HCT116 (cell line): ENCODE measurements around the gene KCTD10. TPM values are rescaled to one million over a fixed set of nuclear protein-coding genes. Genes with fewer than 3 reads are reported as not detected.

ENCODE experiments used
- ATAC-seq: fragments of 200-7000 bp; cut with Tn5 transposase; 2 replicates; pipeline ENCODE4 v1.9.1; 2020; ENCODE audit warnings: mild to moderate bottlenecking, moderate library complexity
- BruUV-seq: library from RNA; stranded (reverse); fragments of 400-500 nt; replicated peaks from 2 replicates; lab custom pipeline; 2021; lab: Mats Ljungman, UMichigan
- CTCF ChIA-PET: fragments of 300-600 bp; sonication (Branson Sonifier 250); formaldehyde crosslinking; loops from one replicate; lab custom pipeline; 2021; ENCODE audit warnings: antibody characterized with exemption; lab: Charles Lee
- POLR2A ChIA-PET: fragments of 300-600, 350-600 bp; sonication (Branson Sonifier 250); formaldehyde crosslinking; loops from one replicate; lab custom pipeline; 2021; ENCODE audit warnings: antibody characterized with exemption; lab: Charles Lee
- RAD21 ChIA-PET, 2 experiments: fragments of 300-600 bp; sonication (Branson Sonifier 250); formaldehyde crosslinking; loops; one replicate each; lab custom pipeline; 2023; ENCODE audit warnings: low total read pairs in 2 of 2; ENCODE audit not compliant: uncharacterized antibody in 2 of 2, unreplicated experiment in 2 of 2, low non-redundant PET in 1 of 2; lab: Charles Lee
- DNase-seq: peaks from one replicate; pipeline ENCODE4 v3.0.0-alpha.2; 2010; ENCODE audit warnings: low read depth, low spot score
- H2AFZ ChIP-seq: fragments of 200-600 bp; shearing (Covaris generic), sonication (generic); 2 replicates; pipeline ENCODE4 v1.6.1; 2017; ENCODE audit warnings: low read depth, mixed run types, mixed read lengths, antibody characterized with exemption, low read length; ENCODE audit not compliant: poor library complexity, severe bottlenecking
- H3K27ac ChIP-seq: 2 replicates; pipeline ENCODE4 v1.5.1; 2012; ENCODE audit warnings: low read depth, low read length
- H3K27me3 ChIP-seq: fragments of 200-600 bp; sonication (generic); 2 replicates; pipeline ENCODE4 v1.6.1; 2016; ENCODE audit warnings: mixed run types, low read length, mixed read lengths; ENCODE audit not compliant: insufficient read depth
- H3K36me3 ChIP-seq, 2 experiments: fragments of 200-500 bp in 1 of 2; fragments of 200-600 bp in 1 of 2; sonication (Bioruptor generic) in 1 of 2; sonication (generic) in 1 of 2; 2 replicates each; pipeline versions ENCODE4 v1.5.1 to v1.6.1; 2014 to 2016; ENCODE audit warnings: low read length in 2 of 2, inconsistent platforms in 1 of 2, mixed read lengths in 1 of 2, mixed run types in 1 of 2; ENCODE audit not compliant: insufficient read depth in 2 of 2, control insufficient read depth in 1 of 2
- H3K4me1 ChIP-seq, 2 experiments: fragments of 200-600 bp in 1 of 2; sonication (generic) in 1 of 2; 2 replicates each; pipeline versions ENCODE4 v1.5.1 to v1.6.1; 2012 to 2017; ENCODE audit warnings: low read length in 2 of 2, inconsistent platforms in 1 of 2, mild to moderate bottlenecking in 1 of 2, mixed read lengths in 1 of 2, mixed run types in 1 of 2, moderate library complexity in 1 of 2; ENCODE audit not compliant: insufficient read depth in 2 of 2, control insufficient read depth in 1 of 2
- H3K4me2 ChIP-seq: fragments of 200-600 bp; sonication (generic); 2 replicates; pipeline ENCODE4 v1.6.1; 2017; ENCODE audit warnings: mixed run types, low read length, mixed read lengths
- H3K4me3 ChIP-seq, 2 experiments: fragments of 200-600 bp in 1 of 2; sonication (generic) in 1 of 2; replicated peaks in 1 of 2; 2 replicates each; pipeline ENCODE4 v1.5.1; 2011 to 2016; ENCODE audit warnings: low read length in 2 of 2, control low read depth in 1 of 2, low read depth in 1 of 2, mild to moderate bottlenecking in 1 of 2, mixed read lengths in 1 of 2, mixed run types in 1 of 2
- H3K79me2 ChIP-seq: fragments of 200-600 bp; sonication (generic); 2 replicates; pipeline ENCODE4 v1.6.1; 2017; ENCODE audit warnings: mild to moderate bottlenecking, mixed run types, low read length, moderate library complexity, mixed read lengths; ENCODE audit not compliant: insufficient read depth
- H3K9ac ChIP-seq: fragments of 200-600 bp; sonication (generic); 2 replicates; pipeline ENCODE4 v1.6.1; 2016; ENCODE audit warnings: low read length, mixed read lengths
- H3K9me2 ChIP-seq: fragments of 200-600 bp; sonication (generic), shearing (Covaris generic); 2 replicates; pipeline ENCODE4 v1.6.1; 2017; ENCODE audit warnings: mixed run types, mild to moderate bottlenecking, moderate library complexity; ENCODE audit not compliant: insufficient read depth
- H3K9me3 ChIP-seq, 2 experiments: fragments of 200-500 bp in 1 of 2; fragments of 200-600 bp in 1 of 2; sonication (Bioruptor generic) in 1 of 2; sonication (generic) in 1 of 2; 2 replicates each; pipeline ENCODE4 v1.6.1; 2014 to 2017; ENCODE audit warnings: low read length in 2 of 2, mixed read lengths in 2 of 2, inconsistent platforms in 1 of 2, low read depth in 1 of 2, mild to moderate bottlenecking in 1 of 2, mixed run types in 1 of 2, moderate library complexity in 1 of 2; ENCODE audit not compliant: control insufficient read depth in 1 of 2, insufficient read depth in 1 of 2
- H4K20me1 ChIP-seq: fragments of 200-600 bp; sonication (generic), shearing (Covaris generic); 2 replicates; pipeline ENCODE4 v1.6.1; 2017; ENCODE audit warnings: mixed run types, mild to moderate bottlenecking, moderate library complexity; ENCODE audit not compliant: insufficient read depth
- CBX3 ChIP-seq: IDR thresholded peaks from 2 replicates; pipeline ENCODE4 v1.6.1; 2012; ENCODE audit warnings: low read depth
- CEBPB ChIP-seq: IDR thresholded peaks from 2 replicates; pipeline ENCODE4 v1.6.1; 2012; ENCODE audit warnings: low read depth
- EGR1 ChIP-seq: IDR thresholded peaks from 2 replicates; pipeline ENCODE4 v1.6.1; 2012; ENCODE audit warnings: low read depth
- ELF1 ChIP-seq: IDR thresholded peaks from 2 replicates; pipeline ENCODE4 v1.6.1; 2012; ENCODE audit warnings: low read depth, borderline replicate concordance
- EZH2 ChIP-seq: fragments of 200-600 bp; sonication (generic); IDR thresholded peaks from 2 replicates; pipeline ENCODE4 v1.6.1; 2017; ENCODE audit warnings: antibody characterized with exemption, mixed run types
- EZH2phosphoT487 ChIP-seq: fragments of 200-600 bp; IDR thresholded peaks from 2 replicates; pipeline ENCODE4 v1.6.1; 2018; ENCODE audit warnings: antibody characterized with exemption, borderline replicate concordance
- FOSL1 ChIP-seq: IDR thresholded peaks from 2 replicates; pipeline ENCODE4 v1.6.1; 2012; ENCODE audit warnings: low read depth
- JUND ChIP-seq: IDR thresholded peaks from 2 replicates; pipeline ENCODE4 v1.6.1; 2012
- POLR2A ChIP-seq: IDR thresholded peaks from 2 replicates; pipeline ENCODE4 v1.7.0; 2011; ENCODE audit warnings: borderline replicate concordance; ENCODE audit not compliant: insufficient read depth, insufficient read length; ENCODE audit errors: extremely low read depth
- RAD21 ChIP-seq: IDR thresholded peaks from 2 replicates; pipeline ENCODE4 v1.6.1; 2012; ENCODE audit warnings: low read depth, mild to moderate bottlenecking
- SIN3A ChIP-seq: IDR thresholded peaks from 2 replicates; pipeline ENCODE4 v1.6.1; 2012; ENCODE audit warnings: low read depth
- SP1 ChIP-seq: IDR thresholded peaks from 2 replicates; pipeline ENCODE4 v1.6.1; 2012; ENCODE audit warnings: low read depth
- SRF ChIP-seq: IDR thresholded peaks from 2 replicates; pipeline ENCODE4 v1.6.1; 2012; ENCODE audit warnings: low read depth
- ZFX ChIP-seq: fragments of 450-650 bp; IDR thresholded peaks from 2 replicates; pipeline ENCODE4 v1.6.1; 2017
- ZNF274 ChIP-seq: fragments of 200-500 bp; sonication (Bioruptor generic); IDR thresholded peaks from 2 replicates; pipeline ENCODE4 v1.6.1; 2014; ENCODE audit warnings: mild to moderate bottlenecking, low read depth, low read length, inconsistent platforms
- intact Hi-C: fragments of 100-400 bp; cut with micrococcal nuclease; formaldehyde crosslinking; loops from 2 replicates; pipeline ENCODE4 v1.10.0; 2022
- total RNA-seq: library from RNA; stranded (reverse); gene quantifications from one replicate; pipeline ENCODE4 v1.2.1, GENCODE V29; 2021; ENCODE audit not compliant: unreplicated experiment
- TF ChIP-seq, protein P1 (sequence below): IDR thresholded peaks from 2 replicates; pipeline ENCODE4 v1.6.1; 2012; ENCODE audit warnings: low read depth
- TF ChIP-seq, protein P2 (sequence below), 3 experiments: fragments of 200-600 bp in 1 of 3; sonication (generic) in 1 of 3; IDR thresholded peaks in 2 of 3; conservative IDR thresholded peaks in 1 of 3; 2 replicates each; pipeline ENCODE4 v1.5.1; 2012 to 2017; ENCODE audit warnings: low read depth in 2 of 3, low read length in 2 of 3, antibody characterized with exemption in 1 of 3, borderline replicate concordance in 1 of 3, control low read depth in 1 of 3, mild to moderate bottlenecking in 1 of 3, mixed read lengths in 1 of 3, mixed run types in 1 of 3, moderate library complexity in 1 of 3; ENCODE audit not compliant: insufficient read depth in 1 of 3

Gene KCTD10
- total RNA-seq, 1 experiment from 2014 or later, result 34.7 TPM

DNA sequence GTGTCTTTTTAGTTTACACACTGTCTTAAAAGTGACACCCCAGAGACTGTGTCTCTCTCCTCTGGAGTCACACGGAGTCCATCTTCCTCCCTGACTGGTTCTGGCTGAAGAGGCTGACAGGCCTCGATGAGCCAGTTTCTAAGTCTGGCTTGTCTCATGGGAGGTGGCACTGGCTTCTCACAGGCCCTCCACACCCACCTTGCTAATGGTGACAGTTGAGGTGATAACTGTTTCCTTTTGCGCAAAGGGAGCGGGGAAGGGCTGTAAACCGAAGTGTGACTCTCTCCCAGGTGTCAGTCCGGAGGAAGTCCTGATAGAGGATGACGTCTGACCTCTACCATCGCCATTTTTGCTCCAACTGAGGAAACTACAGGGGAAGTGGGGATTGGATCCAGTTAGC, 30.2 kb downstream of the KCTD10 start:
- Histone ChIP-seq H3K9me3 (no peaks in the 10 kb centered on the region), H3K4me1 (no peaks in the 10 kb centered on the region), H2AFZ (no peak overlapping the region), H3K79me2 (no peaks in the 10 kb centered on the region), H3K27ac (no peak overlapping the region), H3K27me3 (no peaks in the 10 kb centered on the region), H3K9me2 (no peaks in the 10 kb centered on the region), H3K4me3 (no peak overlapping the region), H4K20me1 (no peaks in the 10 kb centered on the region), H3K36me3 (peaks cover 2 to 4% of the 10 kb centered on the region in 2 experiments; a peak in 2 of 4 replicates), H3K4me2 (no peak overlapping the region), H3K9ac (no peak overlapping the region)
- ChIA-PET POLR2A (no interaction called here), CTCF (no interaction called here), RAD21 (no interaction called here)
- intact Hi-C loops, result no loop called here
- no TSS peak for BruUV-seq
- DNase-seq (no peak), ATAC-seq (no peak)
- no peak for TF ChIP-seq POLR2A
- no peak for TF ChIP-seq SRF
- TF ChIP-seq EZH2phosphoT487, result no peak
- TF ChIP-seq RAD21, result no peak
- no peak for TF ChIP-seq CBX3
- no peak for TF ChIP-seq SIN3A
- no peak for TF ChIP-seq SP1
- no peak for TF ChIP-seq ELF1
- TF ChIP-seq JUND, result no peak
- no peak for TF ChIP-seq EGR1

DNA sequence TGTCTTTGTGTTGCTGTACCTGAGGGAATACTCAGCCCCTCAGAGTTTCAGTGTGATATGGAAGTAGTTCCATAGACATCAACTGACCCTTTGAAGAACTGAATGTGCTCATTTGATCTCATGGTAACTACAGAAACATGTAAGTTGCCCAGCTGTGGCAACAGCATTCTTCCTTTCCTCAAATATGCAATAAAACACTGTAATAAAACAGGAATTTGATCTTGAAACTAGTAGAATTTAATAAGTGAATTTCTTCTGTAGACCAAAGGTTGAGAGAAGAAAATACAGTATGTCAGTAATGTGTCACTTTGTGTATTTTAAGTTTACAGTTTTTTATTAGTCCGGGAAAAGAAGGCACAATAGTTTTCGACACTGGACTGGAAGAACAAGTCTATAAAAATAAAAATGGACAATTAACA, 31.9 kb downstream of the KCTD10 start:
- Histone ChIP-seq H3K4me3 (no peak overlapping the region), H3K79me2 (no peaks in the 10 kb centered on the region), H3K9me2 (no peaks in the 10 kb centered on the region), H3K4me2 (no peak overlapping the region), H4K20me1 (no peaks in the 10 kb centered on the region), H3K9ac (no peak overlapping the region), H3K9me3 (no peaks in the 10 kb centered on the region), H3K4me1 (no peaks in the 10 kb centered on the region), H3K27ac (no peak overlapping the region), H3K36me3 (no peaks in the 10 kb centered on the region; a peak in 1 of 4 replicates), H3K27me3 (no peaks in the 10 kb centered on the region), H2AFZ (no peak overlapping the region)
- ATAC-seq (no peak), DNase-seq (no peak)
- ChIA-PET POLR2A (no interaction called here), CTCF (interaction anchor here (1.6 kb wide), 2 partner anchors 11 to 12 kb away, joined by 6 to 8 read pairs; no protein-coding TSS in a partner anchor), RAD21 (no interaction called here)
- intact Hi-C loops, result no loop called here
- BruUV-seq, result no TSS peak
- TF ChIP-seq CEBPB (no peak), SP1 (no peak), SRF (no peak), CBX3 (no peak), ZFX (no peak), FOSL1 (no peak), ELF1 (no peak), EZH2 (no peak), EGR1 (no peak), ZNF274 (no peak)
- TF ChIP-seq, protein P1, sequence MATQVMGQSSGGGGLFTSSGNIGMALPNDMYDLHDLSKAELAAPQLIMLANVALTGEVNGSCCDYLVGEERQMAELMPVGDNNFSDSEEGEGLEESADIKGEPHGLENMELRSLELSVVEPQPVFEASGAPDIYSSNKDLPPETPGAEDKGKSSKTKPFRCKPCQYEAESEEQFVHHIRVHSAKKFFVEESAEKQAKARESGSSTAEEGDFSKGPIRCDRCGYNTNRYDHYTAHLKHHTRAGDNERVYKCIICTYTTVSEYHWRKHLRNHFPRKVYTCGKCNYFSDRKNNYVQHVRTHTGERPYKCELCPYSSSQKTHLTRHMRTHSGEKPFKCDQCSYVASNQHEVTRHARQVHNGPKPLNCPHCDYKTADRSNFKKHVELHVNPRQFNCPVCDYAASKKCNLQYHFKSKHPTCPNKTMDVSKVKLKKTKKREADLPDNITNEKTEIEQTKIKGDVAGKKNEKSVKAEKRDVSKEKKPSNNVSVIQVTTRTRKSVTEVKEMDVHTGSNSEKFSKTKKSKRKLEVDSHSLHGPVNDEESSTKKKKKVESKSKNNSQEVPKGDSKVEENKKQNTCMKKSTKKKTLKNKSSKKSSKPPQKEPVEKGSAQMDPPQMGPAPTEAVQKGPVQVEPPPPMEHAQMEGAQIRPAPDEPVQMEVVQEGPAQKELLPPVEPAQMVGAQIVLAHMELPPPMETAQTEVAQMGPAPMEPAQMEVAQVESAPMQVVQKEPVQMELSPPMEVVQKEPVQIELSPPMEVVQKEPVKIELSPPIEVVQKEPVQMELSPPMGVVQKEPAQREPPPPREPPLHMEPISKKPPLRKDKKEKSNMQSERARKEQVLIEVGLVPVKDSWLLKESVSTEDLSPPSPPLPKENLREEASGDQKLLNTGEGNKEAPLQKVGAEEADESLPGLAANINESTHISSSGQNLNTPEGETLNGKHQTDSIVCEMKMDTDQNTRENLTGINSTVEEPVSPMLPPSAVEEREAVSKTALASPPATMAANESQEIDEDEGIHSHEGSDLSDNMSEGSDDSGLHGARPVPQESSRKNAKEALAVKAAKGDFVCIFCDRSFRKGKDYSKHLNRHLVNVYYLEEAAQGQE, result no peak
- TF ChIP-seq, protein P2, sequence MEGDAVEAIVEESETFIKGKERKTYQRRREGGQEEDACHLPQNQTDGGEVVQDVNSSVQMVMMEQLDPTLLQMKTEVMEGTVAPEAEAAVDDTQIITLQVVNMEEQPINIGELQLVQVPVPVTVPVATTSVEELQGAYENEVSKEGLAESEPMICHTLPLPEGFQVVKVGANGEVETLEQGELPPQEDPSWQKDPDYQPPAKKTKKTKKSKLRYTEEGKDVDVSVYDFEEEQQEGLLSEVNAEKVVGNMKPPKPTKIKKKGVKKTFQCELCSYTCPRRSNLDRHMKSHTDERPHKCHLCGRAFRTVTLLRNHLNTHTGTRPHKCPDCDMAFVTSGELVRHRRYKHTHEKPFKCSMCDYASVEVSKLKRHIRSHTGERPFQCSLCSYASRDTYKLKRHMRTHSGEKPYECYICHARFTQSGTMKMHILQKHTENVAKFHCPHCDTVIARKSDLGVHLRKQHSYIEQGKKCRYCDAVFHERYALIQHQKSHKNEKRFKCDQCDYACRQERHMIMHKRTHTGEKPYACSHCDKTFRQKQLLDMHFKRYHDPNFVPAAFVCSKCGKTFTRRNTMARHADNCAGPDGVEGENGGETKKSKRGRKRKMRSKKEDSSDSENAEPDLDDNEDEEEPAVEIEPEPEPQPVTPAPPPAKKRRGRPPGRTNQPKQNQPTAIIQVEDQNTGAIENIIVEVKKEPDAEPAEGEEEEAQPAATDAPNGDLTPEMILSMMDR (IDR thresholded peaks at IDR 0.05 in 2 of 3, conservative IDR thresholded peaks at IDR 0.05 in 1 of 3; ENCODE audit: borderline replicate concordance in 1 of 3, insufficient read depth in 1 of 3, low read depth in 2 of 3, low read length in 2 of 3), result no peak
